ENCODE measurements around the gene MTA1.

The MTA1 gene

GRCh38 chr14:105490267-105490571 lies 70.6 kb downstream of the MTA1 start:
- DNase-seq = no peak

GRCh38 chr14:105490572-105491365 lies 71.1 kb downstream of the MTA1 start, which contains the start of gene TEDC1:
TSS of gene TEDC1 (plus strand) at chr14:105491246. CDS start at chr14:105491376, 130 bp downstream.
- DNase-seq = peak; percentile 100

GRCh38 chr14:105491366-105491973 lies 71.8 kb downstream of the MTA1 start:
- DNase-seq = peak; percentile 49

DNA sequence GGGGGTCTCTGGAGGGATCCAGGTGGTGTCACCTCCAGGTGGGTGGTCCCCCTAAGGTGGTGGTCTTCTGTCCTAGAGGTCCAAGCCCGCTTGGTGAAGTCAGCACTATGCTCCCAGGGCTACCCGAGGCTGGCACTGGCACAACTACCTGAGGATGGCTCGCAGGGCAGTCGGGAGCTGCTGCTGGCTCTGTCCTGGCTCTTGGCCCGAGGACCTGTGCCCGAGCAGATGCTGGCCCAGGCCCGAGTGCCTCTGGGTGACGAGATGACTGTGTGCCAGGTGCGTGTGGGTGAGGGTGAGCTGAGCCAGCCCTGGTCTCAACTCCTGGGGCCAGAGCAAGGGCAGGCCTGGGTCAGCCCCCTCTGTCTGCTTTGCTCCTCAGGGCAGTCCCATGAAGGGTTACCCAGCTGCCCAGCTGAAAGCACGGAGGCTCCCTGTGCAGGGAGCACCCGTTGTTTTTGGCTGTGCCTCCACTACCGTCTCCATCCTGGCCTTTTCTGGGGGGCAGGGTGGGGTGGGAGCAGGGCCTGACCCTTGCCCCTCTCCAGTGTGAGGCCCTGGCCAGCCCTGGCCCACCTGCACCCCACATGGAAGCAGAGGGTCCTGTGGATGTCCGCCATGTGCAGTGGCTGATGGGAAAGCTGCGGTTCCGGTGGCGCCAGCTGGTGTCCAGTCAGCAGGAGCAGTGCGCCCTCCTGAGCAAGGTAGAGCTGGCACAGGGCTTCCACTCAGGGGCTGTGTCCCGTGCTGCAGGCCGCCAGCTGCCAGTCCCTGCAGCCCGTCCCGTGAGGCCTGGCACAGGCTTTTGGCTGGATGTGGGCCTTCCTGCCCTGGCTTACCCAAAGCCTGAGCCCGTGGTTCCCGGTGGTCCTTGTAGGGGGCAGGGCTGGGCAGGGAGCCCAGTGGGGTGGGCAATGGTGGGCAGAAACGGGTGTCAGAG lies 72.7 kb downstream of the MTA1 start:
- peak; percentile 49 for DNase-seq

- no peak for DNase-seq
Observed at GRCh38 chr14:105492971-105493871, 73.6 kb downstream of the MTA1 start.

DNA sequence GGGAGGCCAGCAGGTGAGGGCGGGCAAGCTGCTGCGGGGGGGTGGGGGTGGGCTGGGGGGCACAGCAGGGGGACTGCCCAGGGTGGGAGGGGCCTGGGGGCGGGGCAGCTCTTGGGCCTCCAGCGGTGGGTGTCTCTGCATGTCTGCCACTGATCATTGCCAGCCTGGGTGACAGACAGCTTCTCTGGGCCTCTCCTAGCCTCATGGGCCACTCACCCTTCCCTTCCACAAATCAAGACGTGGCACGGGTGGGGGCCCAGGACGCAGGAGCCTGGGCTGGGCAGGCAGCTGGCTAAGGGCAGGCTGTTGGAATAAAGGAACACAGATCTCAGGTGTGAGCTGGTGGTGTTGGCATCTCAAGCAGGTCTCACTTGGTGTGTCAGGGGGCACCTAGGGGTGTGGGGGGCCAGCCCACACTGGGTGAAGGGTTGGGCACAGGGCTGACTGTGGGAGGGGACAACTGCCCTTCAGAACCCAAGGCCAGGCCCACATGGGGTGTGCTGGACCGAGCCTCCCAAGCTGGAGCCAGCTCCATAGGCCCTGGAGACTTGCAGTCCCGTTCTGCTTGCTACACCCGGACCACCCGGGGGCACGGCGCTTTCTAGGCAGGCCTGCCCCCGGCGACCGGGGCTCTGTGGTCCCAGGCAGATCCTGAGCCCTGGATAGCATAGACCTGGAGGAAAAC lies 74.4 kb downstream of the MTA1 start:
- DNase-seq = no peak

DNA sequence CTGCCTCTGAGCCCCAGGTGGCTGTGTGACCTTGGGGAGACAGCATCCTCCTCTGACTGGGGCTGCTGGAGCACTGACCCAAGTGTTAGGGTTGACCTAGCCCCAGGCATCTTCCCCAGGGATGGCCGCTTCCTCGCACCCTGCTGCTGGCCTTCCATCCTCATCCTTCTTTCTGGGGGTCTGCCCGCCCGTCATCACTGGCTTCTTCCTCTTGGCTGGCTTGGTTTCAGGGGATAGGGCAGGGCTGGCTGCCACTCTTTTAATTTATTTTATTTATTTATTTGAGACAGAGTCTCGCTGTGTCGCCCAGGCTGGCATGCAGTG lies 74.9 kb downstream of the MTA1 start:
- DNase-seq = no peak

- DNase-seq = peak; percentile 18
Observed at GRCh38 chr14:105495101-105495989, 75.7 kb downstream of the MTA1 start.

- DNase-seq = no peak
Observed at GRCh38 chr14:105495990-105496830, 76.6 kb downstream of the MTA1 start.

- DNase-seq = no peak
Observed at GRCh38 chr14:105496831-105497591, 77.4 kb downstream of the MTA1 start.

DNA sequence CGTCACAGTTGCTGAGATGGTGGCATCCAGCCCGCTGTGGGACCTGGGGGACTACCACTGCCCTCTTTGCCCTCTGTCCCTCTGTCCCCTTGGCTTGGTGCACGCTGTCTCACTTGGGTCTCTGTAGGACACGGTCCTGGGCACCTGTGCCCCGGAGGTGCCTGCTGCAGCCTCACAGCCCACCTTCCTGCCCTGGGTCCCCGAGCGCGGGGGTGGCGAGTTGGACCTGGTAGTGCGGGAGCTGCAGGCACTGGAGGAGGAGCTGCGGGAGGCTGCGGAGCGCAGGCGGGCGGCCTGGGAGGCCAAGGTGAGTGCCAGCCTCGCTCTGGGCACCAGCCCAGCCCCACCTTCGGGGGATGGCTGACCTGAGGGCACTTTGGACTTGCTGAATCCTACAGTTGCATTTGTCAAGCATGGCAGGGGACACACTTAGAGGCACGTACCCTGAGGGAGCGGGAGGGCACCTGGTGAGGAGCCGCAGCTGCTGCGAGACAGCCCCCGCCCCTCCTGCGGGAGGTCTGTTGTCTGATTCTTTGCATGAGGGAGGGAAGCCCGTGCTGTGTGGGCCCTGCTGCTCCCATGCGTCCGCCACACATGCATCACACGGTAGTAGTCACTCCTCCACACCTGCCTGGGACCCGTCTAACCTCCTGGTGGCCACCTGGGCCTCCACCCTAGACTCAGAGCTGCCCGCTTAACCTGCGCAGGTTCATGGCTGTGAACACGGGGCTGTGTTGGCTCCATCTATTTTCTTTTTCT lies 78.2 kb downstream of the MTA1 start:
- DNase-seq = no peak

- DNase-seq = no peak
Observed at GRCh38 chr14:105498430-105499255, 79.0 kb downstream of the MTA1 start.

DNA sequence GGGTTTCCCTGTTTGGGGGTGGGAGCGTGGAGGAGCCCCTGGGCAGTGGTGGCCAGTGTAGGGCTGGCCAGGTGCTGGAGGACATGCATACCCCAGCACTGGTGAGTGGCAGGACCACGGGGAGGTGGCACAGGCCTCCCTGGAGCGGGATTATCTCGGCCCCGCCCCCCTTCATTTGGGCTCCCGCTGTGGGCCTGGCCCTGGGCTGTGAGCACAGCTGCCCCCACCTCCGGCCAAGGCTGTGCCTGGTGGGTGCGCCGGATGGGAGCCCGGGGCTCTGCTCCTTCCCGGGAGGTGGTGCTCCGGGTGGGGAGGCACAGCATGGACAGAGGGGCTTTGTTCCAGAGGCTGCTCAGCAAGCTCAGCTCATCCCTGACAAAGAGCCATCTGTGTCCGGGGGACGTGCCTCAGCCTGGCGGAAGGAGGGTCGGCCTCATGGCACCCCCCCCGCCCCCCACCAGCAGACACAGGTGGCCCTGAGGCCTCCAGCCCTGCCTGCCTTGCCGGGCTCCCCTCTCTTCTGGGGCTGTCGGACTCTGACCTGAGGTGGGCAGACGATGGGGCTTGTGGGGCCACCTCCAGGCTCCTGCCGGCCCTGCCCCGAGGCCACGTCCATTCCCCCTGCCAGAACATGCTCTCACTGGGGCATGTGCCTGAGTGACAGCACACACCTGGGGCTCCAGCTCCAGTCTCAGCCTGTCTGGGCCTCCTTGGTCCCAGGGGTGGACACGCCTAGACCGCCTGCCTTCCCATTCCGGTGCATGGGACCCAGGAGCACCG lies 79.8 kb downstream of the MTA1 start:
- DNase-seq = no peak

GRCh38 chr14:105500036-105500725 lies 80.6 kb downstream of the MTA1 start:
- no peak for DNase-seq

DNA sequence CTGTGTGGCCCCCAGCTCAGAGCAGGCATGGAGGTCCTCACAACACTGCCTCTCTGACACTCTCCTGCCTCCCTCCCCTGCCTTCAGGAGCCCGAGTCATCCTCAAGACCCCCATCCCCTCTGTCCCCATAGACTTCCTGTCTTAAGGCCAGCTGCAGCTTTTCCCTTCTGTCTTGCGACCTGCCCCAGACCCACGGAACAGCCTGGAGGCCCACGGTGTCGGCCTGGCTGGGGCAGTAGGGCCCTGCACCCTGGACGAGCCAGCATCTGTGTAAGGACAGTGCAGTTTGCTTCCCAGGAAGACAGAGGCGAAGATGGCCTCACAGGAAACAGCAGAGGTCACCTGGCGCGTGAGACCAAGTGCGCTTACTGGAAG lies 81.1 kb downstream of the MTA1 start:
- no peak for DNase-seq

Data from NCI-H446 treated with DMSO at 0.1 percent for 48 hours (cell line).